Transverse colon (tissue), 4 donors: ENCODE results near the gene RILPL2.

ENCODE experiments used
- POLR2A ChIP-seq: fragments of 450-650 bp; IDR thresholded peaks from one replicate; pipeline ENCODE4 v1.6.1; 2016; ENCODE audit warnings: antibody characterized with exemption, mild to moderate bottlenecking, moderate library complexity
- POLR2AphosphoS5 ChIP-seq, 3 donors: sonication (generic); formaldehyde crosslinking; IDR thresholded peaks; one replicate each; pipeline ENCODE4 v1.6.1; 2016; ENCODE audit warnings: antibody characterized with exemption in 3 of 3
- TF ChIP-seq, protein P1 (sequence below), 5 experiments: fragments of 200-600 bp in 3 of 5; fragments of 450-650 bp in 2 of 5; sonication (generic) in 3 of 5; IDR thresholded peaks; 1 replicate in 2 of 5; 2 replicates in 3 of 5; pipeline ENCODE4 v1.5.1; 2016 to 2017; ENCODE audit warnings: antibody characterized with exemption in 5 of 5, inconsistent platforms in 3 of 5, mild to moderate bottlenecking in 2 of 5, moderate library complexity in 1 of 5

DNA sequence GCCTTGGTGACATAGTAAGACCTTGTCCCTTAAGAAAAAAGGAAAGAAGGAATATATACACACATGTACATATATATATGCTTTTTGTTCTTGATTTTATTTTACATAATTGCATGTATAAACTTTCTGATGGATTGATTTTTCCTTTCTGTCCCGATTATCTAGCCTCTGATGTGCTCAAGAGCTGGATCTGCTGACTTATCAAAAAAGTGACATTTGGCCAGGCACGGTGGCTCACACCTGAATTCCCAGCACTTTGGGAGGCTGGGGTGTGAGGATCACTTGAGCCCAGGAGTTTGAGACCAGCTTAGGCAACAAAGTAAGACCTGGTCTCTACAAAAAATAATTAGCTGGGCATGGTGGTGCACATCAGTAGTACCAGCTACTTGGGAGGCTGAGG, 33.5 kb upstream of the RILPL2 start:
- TF ChIP-seq, protein P1, sequence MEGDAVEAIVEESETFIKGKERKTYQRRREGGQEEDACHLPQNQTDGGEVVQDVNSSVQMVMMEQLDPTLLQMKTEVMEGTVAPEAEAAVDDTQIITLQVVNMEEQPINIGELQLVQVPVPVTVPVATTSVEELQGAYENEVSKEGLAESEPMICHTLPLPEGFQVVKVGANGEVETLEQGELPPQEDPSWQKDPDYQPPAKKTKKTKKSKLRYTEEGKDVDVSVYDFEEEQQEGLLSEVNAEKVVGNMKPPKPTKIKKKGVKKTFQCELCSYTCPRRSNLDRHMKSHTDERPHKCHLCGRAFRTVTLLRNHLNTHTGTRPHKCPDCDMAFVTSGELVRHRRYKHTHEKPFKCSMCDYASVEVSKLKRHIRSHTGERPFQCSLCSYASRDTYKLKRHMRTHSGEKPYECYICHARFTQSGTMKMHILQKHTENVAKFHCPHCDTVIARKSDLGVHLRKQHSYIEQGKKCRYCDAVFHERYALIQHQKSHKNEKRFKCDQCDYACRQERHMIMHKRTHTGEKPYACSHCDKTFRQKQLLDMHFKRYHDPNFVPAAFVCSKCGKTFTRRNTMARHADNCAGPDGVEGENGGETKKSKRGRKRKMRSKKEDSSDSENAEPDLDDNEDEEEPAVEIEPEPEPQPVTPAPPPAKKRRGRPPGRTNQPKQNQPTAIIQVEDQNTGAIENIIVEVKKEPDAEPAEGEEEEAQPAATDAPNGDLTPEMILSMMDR (IDR thresholded peaks at IDR 0.05), result no peak
- TF ChIP-seq POLR2AphosphoS5 (IDR thresholded peaks at IDR 0.05), result no peak
- no peak for TF ChIP-seq POLR2A
